ENCODE data around the gene RPL41. TPM values are rescaled to one million over a fixed set of nuclear protein-coding genes. Genes with fewer than 3 reads are reported as not detected.

The RPL41 gene
- total RNA-seq, 2 experiments from 2014 or later, result 5,865 to 5,989 TPM

- TF ChIP-seq, protein P1, sequence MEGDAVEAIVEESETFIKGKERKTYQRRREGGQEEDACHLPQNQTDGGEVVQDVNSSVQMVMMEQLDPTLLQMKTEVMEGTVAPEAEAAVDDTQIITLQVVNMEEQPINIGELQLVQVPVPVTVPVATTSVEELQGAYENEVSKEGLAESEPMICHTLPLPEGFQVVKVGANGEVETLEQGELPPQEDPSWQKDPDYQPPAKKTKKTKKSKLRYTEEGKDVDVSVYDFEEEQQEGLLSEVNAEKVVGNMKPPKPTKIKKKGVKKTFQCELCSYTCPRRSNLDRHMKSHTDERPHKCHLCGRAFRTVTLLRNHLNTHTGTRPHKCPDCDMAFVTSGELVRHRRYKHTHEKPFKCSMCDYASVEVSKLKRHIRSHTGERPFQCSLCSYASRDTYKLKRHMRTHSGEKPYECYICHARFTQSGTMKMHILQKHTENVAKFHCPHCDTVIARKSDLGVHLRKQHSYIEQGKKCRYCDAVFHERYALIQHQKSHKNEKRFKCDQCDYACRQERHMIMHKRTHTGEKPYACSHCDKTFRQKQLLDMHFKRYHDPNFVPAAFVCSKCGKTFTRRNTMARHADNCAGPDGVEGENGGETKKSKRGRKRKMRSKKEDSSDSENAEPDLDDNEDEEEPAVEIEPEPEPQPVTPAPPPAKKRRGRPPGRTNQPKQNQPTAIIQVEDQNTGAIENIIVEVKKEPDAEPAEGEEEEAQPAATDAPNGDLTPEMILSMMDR (IDR thresholded peaks at IDR 0.05), result no peak
- POLR2A ChIA-PET, result interaction anchor here (1.0 to 5.7 kb wide), 4 partner anchors 13 to 59 kb away, joined by 3 to 133 read pairs (median 26); partner anchors contain the start of genes MYL6B, RPL41, SMARCC2 and ZC3H10
- CTCF ChIA-PET, result interaction anchor here (6.3 to 9.6 kb wide), 2 partner anchors 21 to 58 kb away, joined by 36 to 138 read pairs; partner anchors contain the start of genes MYL6B and SMARCC2
- no peaks in the 10 kb centered on the region for H3K27me3 ChIP-seq (ENCODE audit: control insufficient read depth in 1 of 2, insufficient read depth in 2 of 2, low read length in 2 of 2)
- H3K4me1 Mint-ChIP-seq (ENCODE audit: low read depth), result peaks cover 66% of the 10 kb centered on the region
- no peak for DNase-seq
- intact Hi-C loops (cut with DNase I, micrococcal nuclease), result no loop called here
- H3K4me3 ChIP-seq (ENCODE audit: low read length), result peak overlapping the region; percentile 99
- no peaks in the 10 kb centered on the region for H3K9me3 ChIP-seq (ENCODE audit: control insufficient read depth in 1 of 2, insufficient read depth in 1 of 2, low read length in 2 of 2)
- no peaks in the 10 kb centered on the region for H3K27me3 Mint-ChIP-seq
- peak overlapping the region; percentile 86 for H3K27ac Mint-ChIP-seq
- peak overlapping the region; percentile 77 for H3K27ac ChIP-seq (ENCODE audit: low read depth in 1 of 2, low read length in 2 of 2)
- peaks cover 77% of the 10 kb centered on the region for H3K36me3 Mint-ChIP-seq (ENCODE audit: low read depth)
- H3K4me3 Mint-ChIP-seq, result peak overlapping the region; percentile 97
- peaks cover 72% of the 10 kb centered on the region for H3K4me1 ChIP-seq (ENCODE audit: insufficient read depth, low read length)
- ATAC-seq (ENCODE audit: poor library complexity), result no peak
- no peaks in the 10 kb centered on the region for H3K9me3 Mint-ChIP-seq
- peaks cover 52% of the 10 kb centered on the region for H3K36me3 ChIP-seq (ENCODE audit: insufficient read depth, low read length)
Measured at GRCh38 chr12:56130876-56131275, 14.4 kb downstream of the RPL41 start.

- no peaks in the 10 kb centered on the region for H3K9me3 Mint-ChIP-seq
- intact Hi-C loops (cut with DNase I, micrococcal nuclease), result no loop called here
- no peak overlapping the region for H3K27ac Mint-ChIP-seq
- TF ChIP-seq, protein P1 (IDR thresholded peaks at IDR 0.05), result no peak
- CTCF ChIA-PET, result interaction anchor here (0.6 kb wide), 1 partner anchor 86 kb away, joined by 3 read pairs; no protein-coding TSS in a partner anchor
- H3K27me3 Mint-ChIP-seq, result no peaks in the 10 kb centered on the region
- no peaks in the 10 kb centered on the region for H3K27me3 ChIP-seq (ENCODE audit: control insufficient read depth in 1 of 2, insufficient read depth in 2 of 2, low read length in 2 of 2)
- no peak overlapping the region for H3K27ac ChIP-seq (ENCODE audit: low read depth in 1 of 2, low read length in 2 of 2)
- no peak overlapping the region for H3K4me3 ChIP-seq (ENCODE audit: low read length)
- H3K36me3 Mint-ChIP-seq (ENCODE audit: low read depth), result peaks cover 93% of the 10 kb centered on the region
- H3K4me3 Mint-ChIP-seq, result no peak overlapping the region
- no peaks in the 10 kb centered on the region for H3K9me3 ChIP-seq (ENCODE audit: control insufficient read depth in 1 of 2, insufficient read depth in 1 of 2, low read length in 2 of 2)
- POLR2A ChIA-PET, result no interaction called here
- DNase-seq (no peak), ATAC-seq (ENCODE audit: poor library complexity) (no peak)
- H3K36me3 ChIP-seq (ENCODE audit: insufficient read depth, low read length), result peaks cover 90% of the 10 kb centered on the region
- H3K4me1 ChIP-seq (ENCODE audit: insufficient read depth, low read length), result peaks cover 83% of the 10 kb centered on the region
- H3K4me1 Mint-ChIP-seq (ENCODE audit: low read depth), result peaks cover 75% of the 10 kb centered on the region
Measured at GRCh38 chr12:56134897-56135296, 18.5 kb downstream of the RPL41 start.

- CTCF ChIA-PET, result interaction anchor here (0.6 to 5.1 kb wide), 6 partner anchors 11 to 120 kb away, joined by 3 to 26 read pairs (median 4); partner anchors contain the start of genes ANKRD52, ESYT1, MYL6B and SMARCC2
- Mint-ChIP-seq H3K9me3 (no peaks in the 10 kb centered on the region), H3K27ac (peak overlapping the region; percentile 78), H3K27me3 (no peaks in the 10 kb centered on the region), H3K4me1 (ENCODE audit: low read depth) (peaks cover 67% of the 10 kb centered on the region), H3K4me3 (peak overlapping the region; percentile 39), H3K36me3 (ENCODE audit: low read depth) (peaks cover 93% of the 10 kb centered on the region)
- intact Hi-C loops (cut with DNase I, micrococcal nuclease), result loop anchor here in 1 of 2 experiments (1.0 to 2.0 kb wide), 2 partner anchors 10 to 15 kb away; partner anchors contain the start of genes ESYT1 and MYL6B
- no peak overlapping the region for H3K4me3 ChIP-seq (ENCODE audit: low read length)
- H3K4me1 ChIP-seq (ENCODE audit: insufficient read depth, low read length), result peaks cover 78% of the 10 kb centered on the region
- ATAC-seq (ENCODE audit: poor library complexity) (peak; percentile 55), DNase-seq (no peak)
- POLR2A ChIA-PET, result interaction anchor here (1.0 to 6.3 kb wide), 7 partner anchors 10 to 51 kb away, joined by 3 to 49 read pairs (median 10); partner anchors contain the start of genes ESYT1, MYL6B, PA2G4 and SMARCC2
- H3K27ac ChIP-seq (ENCODE audit: low read depth in 1 of 2, low read length in 2 of 2), result peak overlapping the region; percentile 34 to 60
- TF ChIP-seq, protein P1 (IDR thresholded peaks at IDR 0.05), result no peak
- H3K36me3 ChIP-seq (ENCODE audit: insufficient read depth, low read length), result peaks cover 93% of the 10 kb centered on the region
- H3K9me3 ChIP-seq (ENCODE audit: control insufficient read depth in 1 of 2, insufficient read depth in 1 of 2, low read length in 2 of 2), result no peaks in the 10 kb centered on the region
- no peaks in the 10 kb centered on the region for H3K27me3 ChIP-seq (ENCODE audit: control insufficient read depth in 1 of 2, insufficient read depth in 2 of 2, low read length in 2 of 2)
Measured at GRCh38 chr12:56137853-56138571, 21.6 kb downstream of the RPL41 start.

Measured in CD4-positive, alpha-beta T cell (primary cell).